ENCODE results near the gene ULBP2.
"Not testable (repeated sequence)": the region's sequence is repeated elsewhere in the genome, so short reads cannot be mapped to it uniquely, and the experiment has no call there.

- TF ChIP-seq, protein P1, sequence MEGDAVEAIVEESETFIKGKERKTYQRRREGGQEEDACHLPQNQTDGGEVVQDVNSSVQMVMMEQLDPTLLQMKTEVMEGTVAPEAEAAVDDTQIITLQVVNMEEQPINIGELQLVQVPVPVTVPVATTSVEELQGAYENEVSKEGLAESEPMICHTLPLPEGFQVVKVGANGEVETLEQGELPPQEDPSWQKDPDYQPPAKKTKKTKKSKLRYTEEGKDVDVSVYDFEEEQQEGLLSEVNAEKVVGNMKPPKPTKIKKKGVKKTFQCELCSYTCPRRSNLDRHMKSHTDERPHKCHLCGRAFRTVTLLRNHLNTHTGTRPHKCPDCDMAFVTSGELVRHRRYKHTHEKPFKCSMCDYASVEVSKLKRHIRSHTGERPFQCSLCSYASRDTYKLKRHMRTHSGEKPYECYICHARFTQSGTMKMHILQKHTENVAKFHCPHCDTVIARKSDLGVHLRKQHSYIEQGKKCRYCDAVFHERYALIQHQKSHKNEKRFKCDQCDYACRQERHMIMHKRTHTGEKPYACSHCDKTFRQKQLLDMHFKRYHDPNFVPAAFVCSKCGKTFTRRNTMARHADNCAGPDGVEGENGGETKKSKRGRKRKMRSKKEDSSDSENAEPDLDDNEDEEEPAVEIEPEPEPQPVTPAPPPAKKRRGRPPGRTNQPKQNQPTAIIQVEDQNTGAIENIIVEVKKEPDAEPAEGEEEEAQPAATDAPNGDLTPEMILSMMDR (IDR thresholded peaks at IDR 0.05): not testable (repeated sequence)
- not testable (repeated sequence) for TF ChIP-seq POLR2A (IDR thresholded peaks at IDR 0.05)
These were observed 26.2 kb downstream of the ULBP2 start for GRCh38 chr6:149967999-149968398.
